ENCODE measurements around the gene NRP2. TPM values are rescaled to one million over a fixed set of nuclear protein-coding genes. Genes with fewer than 3 reads are reported as not detected.

The NRP2 gene
- total RNA-seq, 1 donor from 2014 or later: 27.8 TPM

DNA sequence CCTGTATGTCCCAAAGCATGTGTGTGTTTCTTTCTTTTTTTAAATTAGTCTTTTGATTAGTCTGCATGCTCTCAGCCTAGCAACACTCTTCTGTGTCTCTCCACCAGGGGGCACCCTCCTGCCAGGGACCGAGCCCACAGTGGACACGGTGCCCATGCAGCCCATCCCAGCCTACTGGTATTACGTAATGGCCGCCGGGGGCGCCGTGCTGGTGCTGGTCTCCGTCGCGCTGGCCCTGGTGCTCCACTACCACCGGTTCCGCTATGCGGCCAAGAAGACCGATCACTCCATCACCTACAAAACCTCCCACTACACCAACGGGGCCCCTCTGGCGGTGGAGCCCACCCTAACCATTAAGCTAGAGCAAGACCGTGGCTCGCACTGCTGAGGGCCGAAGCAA lies 93.8 kb downstream of the NRP2 start:
- no peaks in the 10 kb centered on the region for H3F3A ChIP-seq (ENCODE audit: low read depth)
- no peak overlapping the region for H3K4me3 Mint-ChIP-seq
- H2AFZ ChIP-seq (replicated peaks): no peak overlapping the region
- peaks cover 13% of the 10 kb centered on the region for H3K4me1 ChIP-seq
- no peak overlapping the region for H3K27ac ChIP-seq
- TF ChIP-seq, protein P1, sequence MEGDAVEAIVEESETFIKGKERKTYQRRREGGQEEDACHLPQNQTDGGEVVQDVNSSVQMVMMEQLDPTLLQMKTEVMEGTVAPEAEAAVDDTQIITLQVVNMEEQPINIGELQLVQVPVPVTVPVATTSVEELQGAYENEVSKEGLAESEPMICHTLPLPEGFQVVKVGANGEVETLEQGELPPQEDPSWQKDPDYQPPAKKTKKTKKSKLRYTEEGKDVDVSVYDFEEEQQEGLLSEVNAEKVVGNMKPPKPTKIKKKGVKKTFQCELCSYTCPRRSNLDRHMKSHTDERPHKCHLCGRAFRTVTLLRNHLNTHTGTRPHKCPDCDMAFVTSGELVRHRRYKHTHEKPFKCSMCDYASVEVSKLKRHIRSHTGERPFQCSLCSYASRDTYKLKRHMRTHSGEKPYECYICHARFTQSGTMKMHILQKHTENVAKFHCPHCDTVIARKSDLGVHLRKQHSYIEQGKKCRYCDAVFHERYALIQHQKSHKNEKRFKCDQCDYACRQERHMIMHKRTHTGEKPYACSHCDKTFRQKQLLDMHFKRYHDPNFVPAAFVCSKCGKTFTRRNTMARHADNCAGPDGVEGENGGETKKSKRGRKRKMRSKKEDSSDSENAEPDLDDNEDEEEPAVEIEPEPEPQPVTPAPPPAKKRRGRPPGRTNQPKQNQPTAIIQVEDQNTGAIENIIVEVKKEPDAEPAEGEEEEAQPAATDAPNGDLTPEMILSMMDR (IDR thresholded peaks at IDR 0.05): peak; percentile 82
- TF ChIP-seq EZH2 (IDR thresholded peaks at IDR 0.05) (no peak), EZH2phosphoT487 (IDR thresholded peaks at IDR 0.05) (no peak)
- H3K27ac Mint-ChIP-seq: no peak overlapping the region
- no peaks in the 10 kb centered on the region for H3K27me3 Mint-ChIP-seq (ENCODE audit: insufficient read depth, low read depth)
- H3K9me3 Mint-ChIP-seq: no peaks in the 10 kb centered on the region
- H3K4me2 ChIP-seq: no peak overlapping the region
- peaks cover 40% of the 10 kb centered on the region for H3K4me1 Mint-ChIP-seq
- H3K79me2 ChIP-seq (ENCODE audit: low read depth): no peaks in the 10 kb centered on the region
- H3K4me3 ChIP-seq: no peak overlapping the region
- H4K20me1 ChIP-seq (ENCODE audit: low read depth): no peaks in the 10 kb centered on the region
- no peaks in the 10 kb centered on the region for H3K9me3 ChIP-seq (ENCODE audit: low read depth)
- H3K36me3 Mint-ChIP-seq: no peaks in the 10 kb centered on the region
- H3K27me3 ChIP-seq: no peaks in the 10 kb centered on the region
- DNase-seq (ENCODE audit: low spot score): peak; percentile 85
- no peak overlapping the region for H3K9ac ChIP-seq
- no peaks in the 10 kb centered on the region for H3K36me3 ChIP-seq

GRCh38 chr2:205776720-205777119 lies 94.4 kb downstream of the NRP2 start:
- Histone ChIP-seq H3K79me2 (ENCODE audit: low read depth) (no peaks in the 10 kb centered on the region), H3K27me3 (no peaks in the 10 kb centered on the region), H3K9me3 (ENCODE audit: low read depth) (no peaks in the 10 kb centered on the region), H3K4me1 (peaks cover 13% of the 10 kb centered on the region), H4K20me1 (ENCODE audit: low read depth) (no peaks in the 10 kb centered on the region), H3K9ac (no peak overlapping the region), H3F3A (ENCODE audit: low read depth) (no peaks in the 10 kb centered on the region), H3K27ac (no peak overlapping the region), H2AFZ (replicated peaks) (no peak overlapping the region), H3K4me3 (no peak overlapping the region), H3K4me2 (no peak overlapping the region), H3K36me3 (no peaks in the 10 kb centered on the region)
- Mint-ChIP-seq H3K27ac (no peak overlapping the region), H3K4me1 (peaks cover 43% of the 10 kb centered on the region), H3K4me3 (no peak overlapping the region), H3K36me3 (no peaks in the 10 kb centered on the region), H3K27me3 (ENCODE audit: insufficient read depth, low read depth) (no peaks in the 10 kb centered on the region), H3K9me3 (no peaks in the 10 kb centered on the region)
- TF ChIP-seq EZH2 (IDR thresholded peaks at IDR 0.05) (no peak), EZH2phosphoT487 (IDR thresholded peaks at IDR 0.05) (no peak)
- TF ChIP-seq, protein P1 (IDR thresholded peaks at IDR 0.05): no peak
- DNase-seq (ENCODE audit: low spot score): no peak

- Mint-ChIP-seq H3K27ac (no peak overlapping the region), H3K36me3 (no peaks in the 10 kb centered on the region), H3K27me3 (ENCODE audit: insufficient read depth, low read depth) (no peaks in the 10 kb centered on the region), H3K4me1 (peaks cover 42% of the 10 kb centered on the region), H3K9me3 (peaks cover 3% of the 10 kb centered on the region), H3K4me3 (no peak overlapping the region)
- Histone ChIP-seq H2AFZ (replicated peaks) (no peak overlapping the region), H3K79me2 (ENCODE audit: low read depth) (no peaks in the 10 kb centered on the region), H3F3A (ENCODE audit: low read depth) (no peaks in the 10 kb centered on the region), H3K36me3 (no peaks in the 10 kb centered on the region), H4K20me1 (ENCODE audit: low read depth) (no peaks in the 10 kb centered on the region), H3K4me2 (no peak overlapping the region), H3K9ac (no peak overlapping the region), H3K4me1 (peaks cover 13% of the 10 kb centered on the region), H3K27ac (no peak overlapping the region), H3K27me3 (no peaks in the 10 kb centered on the region), H3K4me3 (no peak overlapping the region), H3K9me3 (ENCODE audit: low read depth) (no peaks in the 10 kb centered on the region)
- DNase-seq (ENCODE audit: low spot score): no peak
- TF ChIP-seq EZH2 (IDR thresholded peaks at IDR 0.05): no peak
- TF ChIP-seq, protein P1 (IDR thresholded peaks at IDR 0.05): no peak
- no peak for TF ChIP-seq EZH2phosphoT487 (IDR thresholded peaks at IDR 0.05)
Observed at GRCh38 chr2:205778356-205778755, 96.1 kb downstream of the NRP2 start.
